ENCODE measurements around the gene COMT. TPM values are rescaled to one million over a fixed set of nuclear protein-coding genes. Genes with fewer than 3 reads are reported as not detected.

Gene COMT
- total and polyA plus RNA-seq, 9 of the 15 experiments (the other 6 are each of a cell fraction or from before 2014, with no cell fraction given): 12.5 to 351 (median 155) TPM

- TF ChIP-seq SUPT5H (IDR thresholded peaks at IDR 0.05) (peak; percentile 15; the same call in 1 of the 2 replicates), ZNF699 (CRISPR knock-in tag; IDR thresholded peaks at IDR 0.05; ENCODE audit: insufficient replicate concordance) (no peak), SMARCB1 (IDR thresholded peaks at IDR 0.05; ENCODE audit: insufficient read length, low read depth) (no peak), CBX8 (IDR thresholded peaks at IDR 0.05; ENCODE audit: borderline replicate concordance, extremely low read depth, low read depth, low read length, poor library complexity, severe bottlenecking) (no peak), POLR2G (IDR thresholded peaks at IDR 0.05; ENCODE audit: low read depth, low read length) (peak; percentile 72), TAF7 (tag; IDR thresholded peaks at IDR 0.05) (no peak), XRCC4 (IDR thresholded peaks at IDR 0.05; ENCODE audit: extremely low read depth, insufficient read depth, insufficient read length) (no peak), ZNF696 (CRISPR knock-in tag; conservative IDR thresholded peaks at IDR 0.05) (no peak), CREM (IDR thresholded peaks at IDR 0.05; ENCODE audit: low read depth) (no peak), ZNF668 (CRISPR knock-in tag; IDR thresholded peaks at IDR 0.05) (no peak), MTA3 (IDR thresholded peaks at IDR 0.05; ENCODE audit: borderline replicate concordance) (0 out of 2 replicates have a peak, but pooled peaks have one; percentile 14), CBX2 (IDR thresholded peaks at IDR 0.05; ENCODE audit: insufficient read depth, low read length, poor library complexity, severe bottlenecking) (no peak), CHD4 (IDR thresholded peaks at IDR 0.05; ENCODE audit: insufficient read depth, insufficient replicate concordance, low read depth, low read length, poor library complexity, severe bottlenecking) (no peak), ZNF184 (CRISPR knock-in tag; IDR thresholded peaks at IDR 0.05) (no peak), NR0B1 (IDR thresholded peaks at IDR 0.05; ENCODE audit: partially characterized antibody) (no peak), RBM39 (optimal IDR thresholded peaks at IDR 0.05; ENCODE audit: low read depth, low read length) (no peak), MYC (IDR thresholded peaks at IDR 0.05; ENCODE audit: low read depth, low read length) (no peak), MYC (CRISPR knock-in tag; IDR thresholded peaks at IDR 0.05; ENCODE audit: borderline replicate concordance, low read depth) (no peak)
- TF ChIP-seq, protein P1, sequence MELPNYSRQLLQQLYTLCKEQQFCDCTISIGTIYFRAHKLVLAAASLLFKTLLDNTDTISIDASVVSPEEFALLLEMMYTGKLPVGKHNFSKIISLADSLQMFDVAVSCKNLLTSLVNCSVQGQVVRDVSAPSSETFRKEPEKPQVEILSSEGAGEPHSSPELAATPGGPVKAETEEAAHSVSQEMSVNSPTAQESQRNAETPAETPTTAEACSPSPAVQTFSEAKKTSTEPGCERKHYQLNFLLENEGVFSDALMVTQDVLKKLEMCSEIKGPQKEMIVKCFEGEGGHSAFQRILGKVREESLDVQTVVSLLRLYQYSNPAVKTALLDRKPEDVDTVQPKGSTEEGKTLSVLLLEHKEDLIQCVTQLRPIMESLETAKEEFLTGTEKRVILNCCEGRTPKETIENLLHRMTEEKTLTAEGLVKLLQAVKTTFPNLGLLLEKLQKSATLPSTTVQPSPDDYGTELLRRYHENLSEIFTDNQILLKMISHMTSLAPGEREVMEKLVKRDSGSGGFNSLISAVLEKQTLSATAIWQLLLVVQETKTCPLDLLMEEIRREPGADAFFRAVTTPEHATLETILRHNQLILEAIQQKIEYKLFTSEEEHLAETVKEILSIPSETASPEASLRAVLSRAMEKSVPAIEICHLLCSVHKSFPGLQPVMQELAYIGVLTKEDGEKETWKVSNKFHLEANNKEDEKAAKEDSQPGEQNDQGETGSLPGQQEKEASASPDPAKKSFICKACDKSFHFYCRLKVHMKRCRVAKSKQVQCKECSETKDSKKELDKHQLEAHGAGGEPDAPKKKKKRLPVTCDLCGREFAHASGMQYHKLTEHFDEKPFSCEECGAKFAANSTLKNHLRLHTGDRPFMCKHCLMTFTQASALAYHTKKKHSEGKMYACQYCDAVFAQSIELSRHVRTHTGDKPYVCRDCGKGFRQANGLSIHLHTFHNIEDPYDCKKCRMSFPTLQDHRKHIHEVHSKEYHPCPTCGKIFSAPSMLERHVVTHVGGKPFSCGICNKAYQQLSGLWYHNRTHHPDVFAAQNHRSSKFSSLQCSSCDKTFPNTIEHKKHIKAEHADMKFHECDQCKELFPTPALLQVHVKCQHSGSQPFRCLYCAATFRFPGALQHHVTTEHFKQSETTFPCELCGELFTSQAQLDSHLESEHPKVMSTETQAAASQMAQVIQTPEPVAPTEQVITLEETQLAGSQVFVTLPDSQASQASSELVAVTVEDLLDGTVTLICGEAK (IDR thresholded peaks at IDR 0.05): no peak
- TF ChIP-seq, protein P1 (CRISPR knock-in tag; IDR thresholded peaks at IDR 0.05): no peak
Observed at GRCh38 chr22:19972251-19972650, 30.7 kb downstream of the COMT start (continued).
